ENCODE results near the gene OR4C3. TPM values are rescaled to one million over a fixed set of nuclear protein-coding genes. Genes with fewer than 3 reads are reported as not detected.
"Not testable (repeated sequence)": the region's sequence is repeated elsewhere in the genome, so short reads cannot be mapped to it uniquely, and the experiment has no call there.

The OR4C3 gene
- total and polyA plus RNA-seq, 2 donors (not counting 1 experiment from before 2014, with no cell fraction given): not detected

- Histone ChIP-seq H3K36me3 (replicated peaks in 1 of 2; ENCODE audit: control extremely low read depth in 1 of 2, control insufficient read depth in 1 of 2, extremely low read depth in 1 of 2, insufficient read depth in 2 of 2, low read length in 1 of 2) (no peaks in the 10 kb centered on the region), H3K4me2 (replicated peaks; ENCODE audit: low read depth, low read length, poor library complexity, severe bottlenecking) (no peak overlapping the region), H3K79me2 (ENCODE audit: control insufficient read depth, insufficient read depth, low read length) (no peaks in the 10 kb centered on the region), H3K9ac (ENCODE audit: low read length) (no peak overlapping the region), H3K9me3 (ENCODE audit: control extremely low read depth in 1 of 3, control insufficient read depth in 2 of 3, insufficient read depth in 1 of 3, low read length in 2 of 3) (peaks cover 0 to 6% (median 0%) of the 10 kb centered on the region in 3 donors), H3K4me3 (ENCODE audit: control extremely low read depth in 1 of 5, extremely low read depth in 1 of 5, insufficient read depth in 1 of 5, low read depth in 2 of 5, low read length in 4 of 5) (no peak overlapping the region), H2AFZ (ENCODE audit: insufficient read depth, low read depth, low read length, poor library complexity, severe bottlenecking) (no peak overlapping the region), H3K27me3 (replicated peaks in 1 of 4; ENCODE audit: control extremely low read depth in 1 of 4, control insufficient read depth in 3 of 4, insufficient read depth in 4 of 4, low read length in 3 of 4) (peaks cover 0 to 4% (median 1%) of the 10 kb centered on the region in 4 experiments), H4K20me1 (ENCODE audit: control insufficient read depth, insufficient read depth, low read length, poor library complexity, severe bottlenecking) (no peaks in the 10 kb centered on the region), H3K4me1 (ENCODE audit: control insufficient read depth in 2 of 2, insufficient read depth in 2 of 2, low read length in 2 of 2) (no peaks in the 10 kb centered on the region), H3K27ac (ENCODE audit: low read length in 2 of 2) (no peak overlapping the region)
- no peak overlapping the region for H3K4me3 Mint-ChIP-seq
- intact Hi-C loops (cut with micrococcal nuclease): no loop called here
- peaks cover 2% of the 10 kb centered on the region for H3K9me3 Mint-ChIP-seq (ENCODE audit: insufficient read depth)
- TF ChIP-seq, protein P1, sequence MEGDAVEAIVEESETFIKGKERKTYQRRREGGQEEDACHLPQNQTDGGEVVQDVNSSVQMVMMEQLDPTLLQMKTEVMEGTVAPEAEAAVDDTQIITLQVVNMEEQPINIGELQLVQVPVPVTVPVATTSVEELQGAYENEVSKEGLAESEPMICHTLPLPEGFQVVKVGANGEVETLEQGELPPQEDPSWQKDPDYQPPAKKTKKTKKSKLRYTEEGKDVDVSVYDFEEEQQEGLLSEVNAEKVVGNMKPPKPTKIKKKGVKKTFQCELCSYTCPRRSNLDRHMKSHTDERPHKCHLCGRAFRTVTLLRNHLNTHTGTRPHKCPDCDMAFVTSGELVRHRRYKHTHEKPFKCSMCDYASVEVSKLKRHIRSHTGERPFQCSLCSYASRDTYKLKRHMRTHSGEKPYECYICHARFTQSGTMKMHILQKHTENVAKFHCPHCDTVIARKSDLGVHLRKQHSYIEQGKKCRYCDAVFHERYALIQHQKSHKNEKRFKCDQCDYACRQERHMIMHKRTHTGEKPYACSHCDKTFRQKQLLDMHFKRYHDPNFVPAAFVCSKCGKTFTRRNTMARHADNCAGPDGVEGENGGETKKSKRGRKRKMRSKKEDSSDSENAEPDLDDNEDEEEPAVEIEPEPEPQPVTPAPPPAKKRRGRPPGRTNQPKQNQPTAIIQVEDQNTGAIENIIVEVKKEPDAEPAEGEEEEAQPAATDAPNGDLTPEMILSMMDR (IDR thresholded peaks at IDR 0.05): no peak
- TF ChIP-seq EZH2 (IDR thresholded peaks at IDR 0.05; ENCODE audit: borderline replicate concordance, insufficient read depth, low read depth, low read length, poor library complexity, severe bottlenecking): no peak
- H3K4me1 Mint-ChIP-seq: no peaks in the 10 kb centered on the region
- no CpG with 5 or more reads among the region's 2 CpGs for WGBS (ENCODE audit: insufficient coverage)
- H3K27ac Mint-ChIP-seq: no peak overlapping the region
- ChIA-PET POLR2A (no interaction called here), CTCF (no interaction called here)
- no peak for DNase-seq
- ATAC-seq (ENCODE audit: low read depth): no peak
- H3K27me3 Mint-ChIP-seq: peaks cover 12% of the 10 kb centered on the region
Observed at GRCh38 chr11:48341466-48341865, 16.7 kb downstream of the OR4C3 start.

DNA sequence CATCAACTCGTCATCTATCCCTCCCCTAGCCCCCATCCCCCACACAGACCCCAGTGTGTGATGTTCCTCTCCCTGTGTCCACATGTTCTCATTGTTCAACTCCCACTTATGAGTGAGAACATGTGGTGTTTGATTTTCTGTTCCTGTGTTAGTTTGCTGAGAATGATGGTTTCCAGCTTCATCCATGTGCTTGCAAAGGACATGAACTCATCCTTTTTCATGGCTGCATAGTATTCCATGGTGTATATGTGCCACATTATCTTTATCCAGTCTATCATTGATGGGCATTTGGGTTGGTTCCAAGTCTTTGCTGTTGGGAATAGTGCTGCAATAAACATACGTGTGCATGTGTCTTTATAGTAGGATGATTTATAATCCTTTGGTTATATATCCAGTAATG lies 17.8 kb downstream of the OR4C3 start:
- H3K9me3 ChIP-seq (ENCODE audit: control extremely low read depth in 1 of 3, control insufficient read depth in 2 of 3, insufficient read depth in 1 of 3, low read length in 2 of 3); POLR2A ChIA-PET; H3K9ac ChIP-seq (ENCODE audit: low read length); H3K4me3 ChIP-seq (ENCODE audit: control extremely low read depth in 1 of 5, extremely low read depth in 1 of 5, insufficient read depth in 1 of 5, low read depth in 2 of 5, low read length in 4 of 5); ATAC-seq (ENCODE audit: low read depth); H4K20me1 ChIP-seq (ENCODE audit: control insufficient read depth, insufficient read depth, low read length, poor library complexity, severe bottlenecking); intact Hi-C loops (cut with micrococcal nuclease); H3K4me2 ChIP-seq (replicated peaks; ENCODE audit: low read depth, low read length, poor library complexity, severe bottlenecking); H2AFZ ChIP-seq (ENCODE audit: insufficient read depth, low read depth, low read length, poor library complexity, severe bottlenecking); H3K79me2 ChIP-seq (ENCODE audit: control insufficient read depth, insufficient read depth, low read length); H3K4me1 ChIP-seq (ENCODE audit: control insufficient read depth in 2 of 2, insufficient read depth in 2 of 2, low read length in 2 of 2); DNase-seq; H3K27ac Mint-ChIP-seq; H3K27ac ChIP-seq (ENCODE audit: low read length in 2 of 2); H3K4me3 Mint-ChIP-seq; H3K36me3 ChIP-seq (replicated peaks in 1 of 2; ENCODE audit: control extremely low read depth in 1 of 2, control insufficient read depth in 1 of 2, extremely low read depth in 1 of 2, insufficient read depth in 2 of 2, low read length in 1 of 2); H3K4me1 Mint-ChIP-seq; H3K27me3 ChIP-seq (replicated peaks in 1 of 4; ENCODE audit: control extremely low read depth in 1 of 4, control insufficient read depth in 3 of 4, insufficient read depth in 4 of 4, low read length in 3 of 4); CTCF ChIA-PET; H3K9me3 Mint-ChIP-seq (ENCODE audit: insufficient read depth): not testable (repeated sequence)
- no CpG with 5 or more reads among the region's 2 CpGs for WGBS (ENCODE audit: insufficient coverage)
- H3K27me3 Mint-ChIP-seq: peaks cover 12% of the 10 kb centered on the region

- H4K20me1 ChIP-seq (ENCODE audit: control insufficient read depth, insufficient read depth, low read length, poor library complexity, severe bottlenecking); CTCF ChIA-PET; POLR2A ChIA-PET; H3K79me2 ChIP-seq (ENCODE audit: control insufficient read depth, insufficient read depth, low read length); H3K4me2 ChIP-seq (replicated peaks; ENCODE audit: low read depth, low read length, poor library complexity, severe bottlenecking); H3K27me3 ChIP-seq (replicated peaks in 1 of 4; ENCODE audit: control extremely low read depth in 1 of 4, control insufficient read depth in 3 of 4, insufficient read depth in 4 of 4, low read length in 3 of 4); H2AFZ ChIP-seq (ENCODE audit: insufficient read depth, low read depth, low read length, poor library complexity, severe bottlenecking); H3K27ac ChIP-seq (ENCODE audit: low read length in 2 of 2); H3K9ac ChIP-seq (ENCODE audit: low read length); H3K9me3 ChIP-seq (ENCODE audit: control extremely low read depth in 1 of 3, control insufficient read depth in 2 of 3, insufficient read depth in 1 of 3, low read length in 2 of 3); H3K27ac Mint-ChIP-seq; H3K36me3 ChIP-seq (replicated peaks in 1 of 2; ENCODE audit: control extremely low read depth in 1 of 2, control insufficient read depth in 1 of 2, extremely low read depth in 1 of 2, insufficient read depth in 2 of 2, low read length in 1 of 2); H3K4me3 ChIP-seq (ENCODE audit: control extremely low read depth in 1 of 5, extremely low read depth in 1 of 5, insufficient read depth in 1 of 5, low read depth in 2 of 5, low read length in 4 of 5); H3K4me1 Mint-ChIP-seq; ATAC-seq (ENCODE audit: low read depth); H3K4me3 Mint-ChIP-seq; H3K4me1 ChIP-seq (ENCODE audit: control insufficient read depth in 2 of 2, insufficient read depth in 2 of 2, low read length in 2 of 2); DNase-seq; intact Hi-C loops (cut with micrococcal nuclease); H3K27me3 Mint-ChIP-seq; H3K9me3 Mint-ChIP-seq (ENCODE audit: insufficient read depth): not testable (repeated sequence)
- 71% methylated on average over 4 of the region's 5 CpGs for WGBS (ENCODE audit: insufficient coverage)
Observed at GRCh38 chr11:48346286-48346685, 21.6 kb downstream of the OR4C3 start.

Measured in B cell (primary cell).